Right lung (tissue), 5 donors: ENCODE results near the gene TSPAN32. TPM values are rescaled to one million over a fixed set of nuclear protein-coding genes. Genes with fewer than 3 reads are reported as not detected.
"Not testable (repeated sequence)": the region's sequence is repeated elsewhere in the genome, so short reads cannot be mapped to it uniquely, and the experiment has no call there.

Experiments
- DNase-seq, 2 donors: peaks; one replicate each; pipeline ENCODE4 v3.0.0-alpha.2; 2013
- polyA plus RNA-seq, 5 donors: library from polyadenylated mRNA; unstranded; fragments of 120-200 nt; gene quantifications; one replicate each; pipeline versions ENCODE4 v1.2.1 to v1.2.3, GENCODE V29; 2013; ENCODE audit warnings: inconsistent platforms in 1 of 5, low replicate concordance in 1 of 5; ENCODE audit not compliant: insufficient read length in 5 of 5, insufficient read depth in 1 of 5

TSPAN32 gene
- polyA plus RNA-seq, 5 donors, result 3.0 to 6.0 (median 3.9) TPM

DNA sequence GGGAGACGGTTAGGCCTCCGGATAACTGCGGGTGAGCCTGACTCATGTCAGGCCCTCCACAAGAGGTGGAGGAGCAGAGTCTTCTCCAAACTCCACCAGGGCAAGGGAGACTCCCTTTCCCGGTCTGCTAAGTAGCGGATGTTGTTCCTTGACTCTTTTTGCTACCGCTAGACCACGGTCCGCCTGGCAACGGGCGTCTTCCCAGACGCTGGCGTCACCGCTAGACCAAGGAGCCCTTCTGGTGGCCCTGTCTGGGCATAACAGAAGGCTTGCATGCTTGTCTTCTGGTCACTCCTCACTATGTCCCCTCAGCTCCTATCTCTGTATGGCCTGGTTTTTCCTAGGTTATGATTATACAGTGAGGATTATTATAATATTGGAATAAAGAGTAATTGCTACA lies 15.5 kb upstream of the TSPAN32 start:
- DNase-seq, result not testable (repeated sequence)

DNA sequence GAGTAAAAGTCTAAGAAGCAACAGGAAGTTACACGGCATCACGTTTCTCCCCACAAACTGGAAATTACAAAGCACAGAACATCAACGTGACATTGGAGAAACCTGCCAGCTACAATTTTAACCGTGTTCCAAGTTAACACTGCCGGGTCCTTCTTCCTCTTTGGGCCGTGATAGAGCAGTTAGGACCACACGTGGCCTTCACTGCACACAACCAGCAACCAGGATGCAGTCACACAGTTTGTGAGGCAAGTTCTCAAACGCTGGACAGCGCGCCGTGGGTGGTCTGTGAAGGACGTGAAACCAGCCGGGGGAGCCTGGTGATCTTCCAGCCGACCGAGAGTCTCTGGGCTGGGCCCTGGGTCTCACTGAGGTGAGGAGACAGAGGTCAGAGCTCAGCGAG lies 14.7 kb upstream of the TSPAN32 start:
- DNase-seq, result peak in 1 of 2 donors; percentile 67

DNA sequence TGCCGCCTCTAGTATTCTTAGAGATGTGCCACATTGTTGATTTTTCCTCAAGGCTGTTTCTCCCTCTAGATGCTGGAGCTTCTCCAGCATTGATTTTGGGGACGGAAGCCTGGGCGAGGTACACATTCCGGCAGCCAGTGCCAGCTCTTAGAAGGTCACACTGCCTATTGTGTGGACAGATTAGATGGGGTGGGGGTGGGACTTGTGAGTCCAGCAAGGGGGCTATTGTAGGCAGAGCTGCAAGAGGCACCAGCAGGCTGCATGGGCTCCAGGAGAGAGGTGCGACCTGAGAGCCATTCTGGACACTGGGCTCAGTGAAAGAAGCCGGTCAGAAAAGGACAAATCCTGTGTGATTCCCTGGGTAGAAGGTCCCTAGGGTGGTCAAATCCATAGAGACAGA lies 12.5 kb upstream of the TSPAN32 start:
- DNase-seq, result no peak

DNA sequence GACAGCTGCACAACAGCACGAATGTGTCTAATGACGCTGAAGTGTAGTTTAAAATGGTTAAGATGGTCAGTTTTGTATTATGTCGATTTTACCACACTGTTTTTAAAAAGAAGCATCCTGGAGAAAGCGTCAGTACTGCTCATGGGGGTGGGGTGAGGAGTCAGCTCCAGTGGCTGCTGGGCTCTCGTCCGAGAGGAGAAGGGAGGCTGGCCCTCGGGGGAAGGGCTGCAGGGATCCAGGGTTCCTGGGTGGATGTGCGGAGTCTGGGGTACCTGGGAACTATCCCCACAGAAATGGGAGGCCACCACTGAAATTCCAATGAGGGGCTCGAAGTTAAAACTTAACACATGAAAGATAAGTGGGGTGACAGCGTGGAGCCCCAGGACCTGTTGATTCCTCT lies 12.0 kb upstream of the TSPAN32 start:
- no peak for DNase-seq

DNA sequence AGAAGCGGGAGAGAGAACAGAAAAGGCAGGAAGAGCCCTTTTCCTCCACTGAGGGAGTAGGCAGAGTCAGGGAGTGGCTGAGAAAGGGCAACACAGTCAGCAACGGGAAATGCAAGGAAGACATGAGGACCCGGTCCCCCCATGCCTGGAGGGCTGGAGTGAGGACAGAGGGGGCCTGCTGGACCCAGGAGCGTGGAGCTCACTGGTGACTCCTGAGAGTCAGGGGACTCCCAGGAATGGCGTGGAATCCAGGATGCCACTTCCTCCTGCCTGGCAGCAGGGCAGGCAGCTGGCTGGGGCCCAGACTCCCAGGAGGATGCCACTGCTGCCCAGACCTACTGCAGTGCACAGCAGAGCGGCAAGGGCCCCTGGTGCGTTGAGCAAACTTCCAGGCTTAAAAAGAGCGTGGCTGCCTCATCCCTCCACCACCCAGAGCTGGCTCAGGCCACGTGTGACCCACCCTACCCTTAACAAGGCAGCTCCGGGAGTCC lies 11.4 kb upstream of the TSPAN32 start:
- DNase-seq, result no peak

DNA sequence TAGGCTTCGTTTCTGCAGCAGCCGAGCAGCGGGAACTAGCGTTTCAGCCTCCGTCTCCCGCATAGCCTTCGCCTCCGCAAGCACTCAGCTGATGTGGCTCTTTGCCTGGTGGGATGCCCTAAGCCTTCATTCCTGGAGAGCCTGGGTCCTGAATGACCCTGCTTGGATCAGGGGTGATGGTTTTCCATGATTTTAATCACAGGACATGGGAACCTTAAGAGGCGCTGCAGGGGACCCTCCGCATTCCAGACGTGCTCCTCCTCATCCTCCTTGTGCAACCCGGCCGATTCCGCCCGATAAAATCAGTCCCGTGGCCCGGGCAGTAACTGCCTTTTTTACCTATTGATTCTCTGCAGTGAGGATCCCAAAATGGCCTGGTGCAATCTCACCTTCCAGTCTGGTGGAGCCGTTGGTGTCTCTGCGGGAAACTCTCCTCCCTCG lies 8.3 kb upstream of the TSPAN32 start:
- DNase-seq, result no peak

DNA sequence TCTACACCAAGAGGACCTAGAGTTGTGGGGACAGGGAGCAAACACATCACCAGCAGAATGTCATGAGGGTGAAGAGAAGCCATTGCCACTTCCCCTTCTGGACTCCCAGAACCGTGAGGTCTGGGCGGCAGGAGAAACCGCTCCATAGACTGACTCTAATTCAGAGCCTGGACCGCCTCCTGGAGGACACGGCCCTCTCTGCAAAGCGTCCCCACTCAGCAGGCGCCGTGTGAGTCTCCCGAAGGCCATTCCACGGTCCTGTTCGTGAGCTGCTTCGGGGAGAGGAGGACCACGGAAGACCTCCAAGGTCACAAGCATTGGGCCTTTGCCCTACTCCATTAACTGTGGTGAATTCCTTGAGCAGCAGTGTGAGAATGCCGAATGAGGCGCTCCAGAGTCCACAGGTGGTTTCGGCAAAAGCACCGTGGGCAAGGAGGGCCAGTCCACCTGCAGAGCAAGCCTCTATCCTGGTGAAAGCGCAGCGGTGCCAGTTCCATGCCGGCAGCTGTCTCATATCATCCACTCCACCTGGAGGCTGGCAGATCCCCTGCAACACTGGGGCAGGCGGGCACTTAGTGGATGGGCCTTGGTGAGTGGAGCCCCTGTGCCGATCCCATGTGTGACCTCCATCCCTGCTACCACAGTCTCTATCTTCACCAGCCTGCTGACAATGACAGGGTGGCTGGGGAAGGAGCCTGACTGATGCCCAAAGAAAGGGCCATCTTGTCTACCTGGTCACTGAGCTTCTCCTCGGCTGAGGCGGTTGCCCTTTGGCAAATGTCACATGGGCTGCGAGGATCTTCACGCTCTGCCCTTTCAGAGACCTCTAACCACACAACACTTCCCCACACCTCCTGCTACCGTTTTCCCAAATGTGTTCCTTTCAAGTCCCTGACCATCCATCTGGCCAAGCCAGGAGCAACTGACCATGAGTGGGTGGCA lies 7.6 kb upstream of the TSPAN32 start:
- no peak for DNase-seq

DNA sequence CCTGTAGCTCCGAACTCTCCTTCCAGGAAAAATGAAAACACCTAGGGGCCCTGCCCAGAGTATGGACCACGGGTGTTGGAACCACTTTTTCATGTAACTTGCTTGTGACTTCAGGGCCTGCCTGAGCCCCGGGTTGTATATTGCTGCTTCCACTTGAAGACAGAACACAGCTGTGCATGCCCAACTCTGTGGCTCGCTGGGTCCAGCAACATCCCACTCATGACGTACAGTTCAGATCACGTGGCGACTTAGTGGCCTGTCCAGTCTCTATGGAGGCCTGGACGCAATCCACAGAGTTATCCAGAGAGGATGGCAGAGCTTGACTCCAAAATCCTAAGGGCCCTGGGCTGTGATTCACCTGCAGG lies 6.9 kb upstream of the TSPAN32 start:
- no peak for DNase-seq

DNA sequence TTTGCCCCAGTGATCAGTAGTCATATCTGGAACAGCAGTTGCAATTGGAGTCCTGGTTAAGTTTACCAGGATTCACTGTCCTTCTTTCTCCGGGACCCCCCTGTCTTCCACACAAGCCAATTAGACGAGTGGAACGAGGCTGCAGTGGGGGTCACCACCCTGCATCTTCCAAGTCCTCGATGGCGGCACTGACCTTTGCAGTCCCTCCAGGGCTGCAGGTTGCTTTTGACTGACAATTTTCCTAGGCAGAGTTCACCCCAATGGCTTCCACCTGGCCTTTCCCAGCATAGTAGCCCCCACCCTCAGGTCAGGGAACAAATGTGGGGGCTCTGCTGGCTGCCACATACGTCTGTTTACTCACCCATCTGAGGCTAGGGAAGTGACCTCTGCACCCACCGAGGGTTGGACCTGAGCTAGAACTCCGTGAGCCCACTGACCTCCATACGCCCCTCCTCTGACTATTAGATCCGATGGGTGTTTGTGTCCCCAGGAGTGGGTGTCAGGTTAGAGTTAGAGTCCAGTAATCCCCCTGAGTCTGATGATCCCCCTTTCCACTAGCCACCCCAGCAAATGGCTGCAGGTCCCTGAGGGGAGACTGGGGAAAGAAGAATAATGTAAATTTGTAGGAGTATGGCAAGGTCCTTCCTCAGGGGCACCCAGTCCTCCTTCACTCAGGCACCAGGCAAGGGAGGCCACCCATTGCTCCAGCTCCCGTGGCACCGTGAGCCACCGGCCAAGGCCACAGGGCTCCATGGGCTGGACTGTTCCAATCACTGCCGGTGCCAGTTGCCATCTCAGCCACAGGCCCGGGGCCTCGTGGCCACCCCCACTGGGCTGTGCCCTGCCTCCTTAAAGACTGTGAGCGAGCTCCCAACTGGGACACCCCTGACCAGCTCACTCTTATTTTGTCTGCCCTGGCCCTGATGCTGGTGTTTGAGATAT lies 5.6 kb upstream of the TSPAN32 start:
- no peak for DNase-seq

DNA sequence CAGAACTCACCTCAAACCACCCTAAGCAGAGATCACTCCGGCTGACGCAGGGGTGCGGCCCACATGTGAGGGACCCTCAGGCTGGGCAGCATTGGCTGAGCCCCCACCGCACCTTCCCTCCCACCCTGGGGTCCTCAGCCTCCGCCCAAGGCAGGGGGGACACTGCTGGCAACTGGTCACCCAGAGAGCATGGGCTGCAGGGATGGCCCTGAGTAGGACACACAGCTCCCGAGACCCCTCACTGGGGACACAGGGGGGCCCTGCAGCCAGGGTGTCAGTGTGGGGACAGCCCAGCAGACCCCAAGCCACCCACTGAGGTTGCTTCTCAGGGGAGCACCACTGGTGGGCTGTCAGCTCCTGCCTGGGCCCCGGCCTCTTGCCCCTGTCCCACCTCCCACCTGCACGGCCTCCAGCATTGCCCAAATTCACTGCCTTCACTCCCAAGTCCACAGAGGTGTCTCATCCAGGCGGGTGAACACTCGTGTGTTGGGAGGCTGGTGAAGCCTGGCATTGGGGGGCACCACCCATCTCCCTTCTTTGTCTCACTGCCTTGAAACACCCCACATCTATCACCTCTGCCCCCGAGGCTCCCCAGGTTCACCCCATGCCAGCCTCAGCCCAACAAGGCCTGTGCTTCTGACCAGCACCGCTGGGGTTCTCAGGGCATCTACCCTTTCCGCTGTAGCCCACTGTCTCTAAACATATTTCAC lies 4.7 kb upstream of the TSPAN32 start:
- no peak for DNase-seq

DNA sequence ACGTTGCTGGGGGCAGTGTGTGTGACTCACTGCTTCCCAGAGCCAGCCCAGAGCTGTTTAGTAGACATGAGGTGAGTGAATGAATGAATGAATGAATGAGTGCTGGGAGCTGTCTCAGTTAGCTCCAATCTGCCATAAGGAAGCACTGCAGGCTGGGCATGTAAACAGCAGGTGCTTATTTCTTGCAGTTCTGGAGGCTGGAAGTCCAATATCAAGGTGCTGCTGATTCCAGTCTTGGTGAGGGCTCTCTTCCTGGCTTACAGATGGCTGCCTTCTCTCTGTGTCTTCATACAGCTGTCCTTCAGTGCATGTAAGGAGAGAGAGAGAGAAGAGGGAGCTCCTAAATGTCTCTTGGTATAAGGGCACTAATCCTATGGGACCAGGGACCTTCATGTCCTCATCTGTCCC lies 4.2 kb upstream of the TSPAN32 start:
- DNase-seq, result no peak

DNA sequence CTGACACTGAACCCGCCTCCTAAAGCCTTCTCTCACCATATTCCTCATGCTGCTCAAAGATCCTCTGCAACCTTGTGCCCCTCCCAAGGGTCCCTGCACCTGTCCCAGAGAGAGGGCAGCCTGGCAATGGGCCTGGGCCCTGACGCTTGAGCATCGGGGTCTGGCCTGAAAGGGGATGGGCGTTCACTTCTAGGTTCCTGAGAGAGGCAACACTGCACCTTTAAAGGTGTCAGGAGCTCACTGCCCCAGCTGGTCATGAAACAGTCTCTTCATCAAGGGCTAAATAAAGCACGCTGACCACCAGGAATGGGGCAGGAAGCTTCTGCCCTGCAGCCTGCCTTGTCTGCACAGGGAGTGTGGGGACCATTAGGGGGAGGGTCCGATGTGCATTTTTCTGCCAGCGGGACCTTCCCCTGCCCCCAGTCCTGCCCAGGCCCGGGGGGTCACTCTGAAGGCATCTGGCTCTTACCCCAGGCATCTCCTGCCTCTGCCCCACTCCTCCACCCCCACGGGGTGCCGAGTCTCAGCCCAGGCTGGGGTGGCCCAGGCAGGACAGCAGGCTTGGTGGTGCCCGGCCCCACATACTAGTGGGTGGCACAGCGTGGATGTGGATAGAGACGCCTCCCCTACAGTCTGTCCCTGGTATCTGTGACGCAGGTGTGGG lies 3.5 kb upstream of the TSPAN32 start:
- DNase-seq, result no peak

DNA sequence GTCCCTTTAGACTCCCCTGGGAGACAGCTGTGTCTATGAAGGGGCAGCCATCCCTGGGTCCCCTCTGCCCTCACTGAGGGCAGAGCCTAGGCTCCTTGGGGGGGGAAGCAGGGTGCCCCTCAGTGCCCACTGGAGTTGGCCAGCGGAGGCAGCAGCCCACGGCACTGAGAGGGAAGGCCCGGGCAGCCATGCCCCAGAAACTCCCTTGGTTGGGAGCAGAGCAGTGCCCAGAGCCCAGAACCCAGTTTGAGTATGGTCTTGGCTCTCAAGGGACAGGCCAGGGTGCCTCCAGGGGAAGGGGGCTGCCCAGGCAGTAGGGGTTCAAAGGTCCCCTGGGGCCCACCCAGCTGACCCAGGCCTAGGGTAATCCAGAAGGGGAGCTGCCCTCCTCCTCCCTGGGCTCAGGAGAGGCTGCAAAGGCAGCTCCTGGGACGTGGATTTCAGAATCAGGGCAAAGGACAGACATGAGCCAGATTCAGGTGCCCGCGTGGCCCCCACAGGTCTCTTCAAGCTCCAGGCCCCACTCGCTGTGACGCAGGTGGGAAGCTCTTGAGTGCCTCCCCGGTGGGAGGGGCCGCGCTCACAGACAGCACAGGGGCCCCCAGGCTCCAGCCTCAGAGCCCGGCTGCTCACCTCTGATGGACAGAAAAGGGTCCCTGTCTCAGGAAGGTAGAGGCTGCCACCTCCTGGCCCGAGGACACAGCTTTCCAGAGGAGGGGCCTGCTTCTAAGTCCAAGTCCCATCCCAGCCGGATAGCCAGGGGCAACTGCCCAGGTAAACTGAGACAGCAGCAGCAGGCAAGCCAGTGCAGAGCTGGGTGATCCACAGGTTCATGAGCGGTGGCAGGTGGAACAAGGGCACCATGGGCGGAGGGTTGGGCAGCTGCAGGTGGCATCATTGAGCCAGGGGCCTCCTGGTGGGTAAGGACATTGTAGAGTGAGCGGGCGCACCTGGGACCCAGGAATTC lies 2.7 kb upstream of the TSPAN32 start:
- DNase-seq, result no peak

DNA sequence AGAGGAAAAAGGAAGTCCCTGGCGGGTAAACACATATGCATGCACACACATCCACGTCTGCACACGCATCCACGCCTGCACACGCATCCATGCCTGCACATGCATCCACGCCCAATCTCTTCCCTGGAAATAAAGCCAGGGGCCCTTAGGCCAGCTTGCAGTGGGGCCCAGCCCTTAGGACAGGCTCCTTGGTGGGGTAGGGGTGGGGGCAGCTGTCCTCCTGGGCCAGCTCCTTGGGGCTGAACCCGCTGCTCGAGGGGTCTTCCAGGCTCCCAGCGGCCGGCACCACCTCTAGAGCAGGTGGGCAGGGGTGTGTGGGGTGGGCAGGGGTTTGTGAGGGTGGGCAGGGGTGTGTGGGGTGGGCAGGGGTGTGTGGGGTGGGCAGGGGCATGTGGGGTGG lies 2.0 kb upstream of the TSPAN32 start:
- DNase-seq, result no peak

DNA sequence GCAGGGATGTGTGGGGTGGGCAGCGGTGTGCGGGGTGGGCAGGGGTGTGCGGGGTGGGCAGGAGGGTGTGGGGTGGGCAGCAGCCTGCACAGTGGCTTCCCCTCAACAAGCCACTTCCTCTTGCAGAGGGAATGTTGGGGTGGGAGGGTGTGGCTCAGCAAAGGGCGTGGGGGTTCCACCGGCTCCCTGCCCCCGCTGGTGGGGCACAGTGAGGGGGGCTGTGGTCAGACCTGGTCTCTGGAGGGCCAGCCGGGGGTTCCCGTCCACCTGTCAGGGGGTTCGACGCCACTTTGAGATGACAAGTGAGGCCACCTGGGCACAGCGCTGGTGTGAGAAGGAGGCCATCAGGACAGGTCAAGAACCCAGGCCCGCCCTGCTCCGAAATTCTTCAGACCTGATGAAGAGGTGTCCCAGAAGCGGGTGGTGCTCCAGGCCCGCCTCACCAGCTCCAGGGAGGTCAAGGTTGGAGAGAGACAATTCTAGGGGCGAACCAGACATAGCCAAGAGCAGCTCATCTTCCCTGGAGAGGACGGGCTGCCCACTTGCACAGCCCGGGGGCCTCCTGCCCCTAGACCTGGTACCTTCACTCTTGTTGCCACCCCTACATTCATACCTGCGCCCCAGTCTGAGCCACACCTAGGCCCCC lies 1.4 kb upstream of the TSPAN32 start:
- no peak for DNase-seq

DNA sequence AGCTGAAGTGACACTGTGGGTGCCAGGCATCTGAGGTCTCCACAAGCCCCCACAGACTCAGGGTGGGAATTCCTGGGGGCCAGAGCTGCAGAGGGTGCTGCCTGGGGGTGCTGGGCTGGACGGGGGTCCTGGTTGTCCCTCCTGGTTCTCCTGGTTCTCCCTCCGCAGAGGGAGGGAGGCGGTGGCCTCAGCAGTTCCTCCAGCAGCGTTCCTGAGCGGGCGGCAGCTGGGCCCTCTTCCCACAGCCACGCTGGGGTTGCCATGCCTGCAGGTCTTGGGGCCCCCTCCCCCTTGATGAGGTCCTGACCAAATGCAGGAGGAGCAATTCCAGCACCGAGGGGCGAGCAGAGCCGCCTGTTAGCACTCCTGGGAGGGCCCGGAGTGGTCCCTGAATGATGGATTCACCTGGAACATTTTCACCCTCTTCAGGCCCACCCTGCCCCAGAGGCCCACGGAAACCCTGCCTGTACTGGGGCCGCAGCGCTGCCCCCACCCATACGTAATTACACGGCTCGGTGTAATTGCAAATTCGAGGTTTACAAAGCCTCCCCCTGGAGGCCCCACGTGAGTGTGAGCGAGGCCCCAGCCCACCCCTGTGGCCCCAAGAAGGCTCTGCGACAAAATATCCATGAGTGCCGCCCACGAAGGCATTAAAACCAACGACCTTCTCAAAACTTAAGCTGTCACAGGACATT lies 730 bp upstream of the TSPAN32 start:
- DNase-seq, result no peak

DNA sequence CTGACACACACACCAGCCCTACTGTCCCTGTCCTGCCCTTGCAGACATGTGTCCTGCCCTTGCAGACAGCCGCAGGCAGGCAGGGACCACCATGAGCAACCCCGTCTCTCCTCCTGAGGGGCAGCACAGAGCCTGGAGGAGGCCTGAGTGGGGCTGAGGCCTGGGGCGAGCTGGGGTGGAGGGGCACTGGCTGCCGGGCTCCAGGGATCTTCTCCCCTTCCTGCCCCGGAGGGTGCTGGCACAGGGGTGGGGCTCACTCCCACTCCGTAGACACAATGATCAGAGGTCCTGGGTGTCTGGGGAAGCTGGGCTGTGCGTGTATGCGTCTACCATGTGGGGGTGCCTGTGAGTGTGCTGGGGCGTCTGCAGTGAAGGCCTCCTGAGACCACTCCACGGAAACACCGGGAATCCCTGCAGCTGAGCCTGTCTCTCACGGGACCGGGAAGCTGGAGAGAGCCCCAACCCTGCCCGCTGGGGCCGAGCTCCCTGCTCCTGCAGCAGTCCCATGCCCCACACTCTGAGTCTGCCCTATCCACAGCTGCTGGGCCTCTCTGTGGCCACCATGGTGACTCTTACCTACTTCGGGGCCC lies 588 bp downstream of the TSPAN32 start:
- DNase-seq, result no peak

DNA sequence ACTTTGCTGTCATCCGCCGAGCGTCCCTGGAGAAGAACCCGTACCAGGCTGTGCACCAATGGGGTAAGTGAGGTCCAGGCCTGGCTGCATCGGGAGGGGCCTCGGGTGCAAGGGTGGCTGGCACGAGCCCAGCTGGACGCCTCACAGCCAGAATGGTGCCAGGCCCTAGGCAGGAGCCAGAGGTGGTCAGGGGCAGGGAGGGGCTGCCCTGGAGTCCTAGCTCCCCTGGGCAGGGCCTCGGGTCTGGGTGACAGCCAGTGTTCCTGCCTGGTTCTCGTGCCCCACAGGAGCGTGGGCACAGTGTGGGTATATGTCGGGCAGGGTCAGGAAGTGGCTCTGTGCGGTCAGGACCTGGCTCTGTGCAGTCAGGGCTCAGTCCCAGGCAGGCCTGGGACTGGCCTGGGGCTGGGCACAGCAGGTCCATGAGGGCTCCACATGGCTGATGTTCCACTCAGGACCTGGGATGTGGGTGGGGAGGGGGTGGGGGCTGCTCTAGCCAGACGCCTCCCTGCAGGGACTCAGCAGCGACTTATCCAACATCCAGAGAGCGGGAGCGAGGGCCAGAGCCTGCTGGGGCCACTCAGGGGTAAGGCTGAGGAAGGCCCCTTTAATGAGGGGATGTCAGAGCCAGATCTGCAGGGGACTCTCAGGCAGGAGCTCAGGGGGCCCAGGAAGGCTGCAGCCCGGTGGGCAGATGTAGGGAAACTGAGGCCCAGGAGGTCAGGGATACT lies 1.2 kb downstream of the TSPAN32 start:
- no peak for DNase-seq
